Stimulated activated CD4-positive, alpha-beta T cell treated with anti-CD3 and anti-CD28 coated beads, Interleukin-2, amount 100 ng/mL, for 24 hours (primary cell): ENCODE results near the gene PPP1R12B.
"Not testable (repeated sequence)": the region's sequence is repeated elsewhere in the genome, so short reads cannot be mapped to it uniquely, and the experiment has no call there.

Experiments used
- DNase-seq, 2 donors: peaks; one replicate each; pipeline ENCODE4 v3.0.0-alpha.2; 2020

PPP1R12B gene

DNA sequence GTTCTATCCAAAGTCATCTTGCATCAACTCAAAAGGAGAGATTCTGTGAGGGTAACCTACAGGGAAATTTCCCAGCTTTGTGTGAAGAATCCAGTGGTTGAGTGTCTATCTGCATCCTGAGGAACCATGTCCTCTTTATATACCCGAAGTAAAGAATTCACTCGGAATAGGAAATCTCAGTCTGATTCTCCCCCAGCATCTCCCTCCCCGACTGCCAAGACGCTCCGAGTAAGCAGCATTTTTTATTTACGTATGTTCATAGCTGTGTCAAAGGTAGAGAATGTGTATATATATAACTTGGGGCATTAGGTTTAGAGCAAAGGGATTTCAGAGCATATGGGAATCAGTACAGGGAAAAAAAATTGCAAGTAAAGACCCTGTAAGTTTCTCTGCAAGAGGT, 191.5 kb downstream of the PPP1R12B start:
- no peak for DNase-seq

DNA sequence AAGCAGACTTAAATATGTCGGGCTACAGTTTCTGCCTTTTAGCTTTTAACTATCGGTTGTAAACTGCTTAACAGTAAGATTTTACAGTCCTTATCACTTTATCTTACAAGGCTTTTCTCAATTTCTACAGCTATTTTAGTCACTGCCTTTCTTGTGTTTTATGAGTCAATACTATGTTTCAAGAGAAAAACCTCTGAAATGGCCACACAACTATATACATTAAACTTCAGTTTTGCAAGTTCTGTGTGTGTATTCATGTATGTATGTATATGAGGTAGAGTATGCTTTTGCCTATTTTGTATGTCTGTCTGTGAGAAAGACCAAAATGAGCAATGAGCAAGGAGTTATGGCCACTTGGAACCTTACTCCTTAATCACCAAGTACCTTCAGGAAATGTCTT, 191.9 kb downstream of the PPP1R12B start:
- no peak for DNase-seq

DNA sequence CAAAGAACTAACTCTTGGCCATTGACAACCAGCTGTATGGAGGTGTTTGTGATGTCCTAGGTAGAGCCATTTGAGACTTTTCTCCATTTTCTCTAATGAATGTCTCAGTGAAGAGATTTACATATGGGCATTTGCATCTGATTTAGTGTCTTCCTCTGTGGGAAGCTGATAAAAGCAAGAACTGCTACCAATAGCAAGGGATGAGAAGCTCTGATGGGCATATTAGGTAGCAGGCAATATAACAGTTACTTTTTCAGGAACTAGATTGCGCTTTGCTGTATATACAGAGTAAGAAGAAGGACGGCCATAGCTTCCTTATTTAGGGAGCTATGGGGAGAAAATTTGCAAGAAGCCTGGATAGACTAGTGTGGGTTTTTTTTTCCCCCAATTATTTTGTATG, 192.4 kb downstream of the PPP1R12B start:
- DNase-seq = not testable (repeated sequence)

DNA sequence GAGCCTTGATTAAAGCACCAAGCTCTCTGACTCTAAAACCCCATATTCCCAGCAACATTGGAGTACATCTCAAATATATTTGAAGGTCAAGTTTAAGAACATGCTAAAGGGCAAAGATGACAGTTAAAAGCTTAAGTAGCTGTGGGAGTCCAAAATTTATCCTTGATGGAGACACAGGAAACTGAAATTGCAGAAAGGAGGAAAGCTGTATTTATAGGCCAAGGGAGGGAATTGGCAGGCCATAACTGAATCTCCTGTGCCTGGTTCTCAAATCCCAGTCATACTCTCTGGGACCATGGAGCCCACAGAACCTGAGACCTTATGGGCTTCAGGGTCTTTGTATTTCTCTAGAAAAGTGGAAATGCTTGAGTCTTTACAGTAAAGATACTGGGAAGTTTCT, 193.9 kb downstream of the PPP1R12B start:
- DNase-seq = not testable (repeated sequence)

DNA sequence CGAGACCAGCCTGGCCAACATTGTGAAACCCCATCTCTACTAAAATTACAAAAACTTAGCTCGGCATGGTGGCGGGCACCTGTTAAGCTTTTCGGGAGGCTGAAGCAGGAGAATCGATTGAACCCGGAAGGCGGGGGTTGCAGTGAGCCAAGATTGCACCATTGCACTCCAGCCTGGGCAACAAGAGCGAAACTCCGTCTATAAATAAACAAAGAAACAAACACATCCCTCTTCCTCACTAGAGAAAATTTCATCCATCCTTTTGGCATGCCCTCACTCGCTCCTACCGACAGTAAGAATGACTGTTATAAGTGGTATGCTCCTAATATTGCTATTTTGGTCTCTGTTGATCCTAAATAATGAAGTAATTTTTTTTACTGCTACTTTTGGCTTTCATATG, 195.0 kb downstream of the PPP1R12B start:
- not testable (repeated sequence) for DNase-seq

DNA sequence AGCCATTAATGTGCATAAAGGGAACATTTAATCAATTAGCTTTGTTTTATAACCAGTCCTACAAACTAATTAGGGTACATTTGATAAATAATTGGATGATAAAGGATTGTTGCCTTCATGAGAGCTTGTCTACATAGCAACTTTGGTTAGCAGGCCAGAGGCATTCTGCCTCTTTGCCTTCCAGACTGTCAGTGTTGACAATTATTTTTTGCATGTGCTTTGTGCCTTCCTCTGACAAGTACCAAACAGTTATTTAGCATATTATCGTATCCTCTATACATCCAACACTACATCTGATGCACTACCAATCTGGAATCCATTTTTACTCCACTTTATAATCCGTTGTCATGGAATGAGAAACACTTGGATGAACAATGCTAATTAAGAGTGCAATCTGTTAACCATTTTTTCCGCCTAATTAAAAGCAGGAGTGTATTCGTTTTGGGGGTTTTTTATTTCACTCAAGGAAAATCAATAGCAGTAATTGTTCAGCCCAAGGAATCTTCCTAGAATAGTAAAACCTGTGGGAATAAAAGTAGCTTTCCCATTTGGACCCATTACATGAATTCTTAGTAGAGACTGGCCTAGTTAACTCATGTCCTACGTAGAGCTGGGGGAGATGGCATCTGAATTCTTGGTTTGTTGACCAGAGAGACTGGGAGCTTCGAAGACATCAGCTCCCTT, 196.4 kb downstream of the PPP1R12B start:
- not testable (repeated sequence) for DNase-seq

DNA sequence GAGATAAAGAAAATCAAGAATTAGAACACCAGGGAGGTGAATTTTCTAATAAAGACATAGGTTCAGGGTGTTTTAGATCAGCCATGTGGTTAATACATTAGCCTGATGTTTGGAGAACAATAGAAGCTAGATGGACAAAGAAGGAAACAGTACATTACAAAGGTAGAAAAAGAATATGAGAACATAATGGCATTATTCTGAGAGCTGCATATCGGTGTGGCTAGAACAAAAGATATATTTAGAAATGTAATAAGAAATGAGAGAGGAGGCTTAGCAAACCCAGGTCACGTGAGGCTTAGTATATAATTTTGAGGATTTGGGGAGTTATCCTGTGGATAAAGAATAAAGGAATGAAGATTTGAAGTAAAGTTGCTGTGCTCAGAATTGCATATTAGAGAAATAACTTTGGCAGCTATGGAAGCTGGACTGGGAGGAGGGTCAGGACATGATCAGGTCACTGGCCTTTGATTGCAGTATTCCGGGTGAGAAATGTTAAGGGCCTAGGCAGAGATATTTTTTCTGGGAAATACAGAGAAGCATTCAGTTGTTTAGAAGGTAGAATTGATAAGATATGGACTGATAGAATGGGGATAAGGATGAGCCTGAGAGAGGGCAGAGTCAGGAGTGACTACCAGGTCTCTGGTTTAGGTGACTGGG, 197.3 kb downstream of the PPP1R12B start:
- DNase-seq = not testable (repeated sequence)

DNA sequence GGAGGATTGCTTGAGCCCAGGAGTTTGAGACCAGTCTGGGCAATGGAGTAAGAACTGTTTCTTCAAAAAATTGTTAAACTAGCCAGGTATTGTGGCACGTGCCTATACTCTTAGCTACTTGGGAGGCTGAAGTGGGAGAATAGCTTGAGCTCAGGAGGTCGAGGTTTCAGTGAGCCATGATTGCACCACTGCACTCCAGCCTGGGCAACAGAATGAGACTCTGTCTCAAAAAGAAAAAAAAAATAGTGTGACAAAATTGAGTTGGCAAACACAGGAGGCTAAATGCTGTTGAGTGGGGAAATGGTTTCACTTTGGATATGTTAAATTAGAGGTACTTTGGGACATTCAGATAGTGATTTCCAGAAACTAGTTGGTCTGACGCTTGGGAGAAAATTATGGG, 197.9 kb downstream of the PPP1R12B start:
- not testable (repeated sequence) for DNase-seq

DNA sequence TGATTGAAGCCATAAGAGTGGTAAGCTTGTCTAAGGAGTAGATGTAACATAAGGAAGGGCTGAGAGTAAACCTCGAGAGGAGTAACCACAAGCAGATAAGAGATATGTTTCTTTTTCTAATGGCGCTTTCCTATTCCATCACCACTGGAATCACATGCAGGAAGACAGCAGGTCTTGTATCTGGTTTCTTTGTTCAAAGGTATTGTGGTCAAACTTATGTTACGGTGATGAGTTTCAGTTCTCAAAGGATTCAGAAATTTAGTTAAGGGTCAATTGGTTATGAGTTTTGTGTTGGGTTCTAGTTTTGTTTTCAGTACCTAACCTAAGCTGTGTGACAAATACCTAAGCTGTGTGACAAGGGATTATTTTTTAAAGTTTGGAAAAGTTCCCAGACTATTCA, 198.3 kb downstream of the PPP1R12B start:
- DNase-seq = not testable (repeated sequence)

DNA sequence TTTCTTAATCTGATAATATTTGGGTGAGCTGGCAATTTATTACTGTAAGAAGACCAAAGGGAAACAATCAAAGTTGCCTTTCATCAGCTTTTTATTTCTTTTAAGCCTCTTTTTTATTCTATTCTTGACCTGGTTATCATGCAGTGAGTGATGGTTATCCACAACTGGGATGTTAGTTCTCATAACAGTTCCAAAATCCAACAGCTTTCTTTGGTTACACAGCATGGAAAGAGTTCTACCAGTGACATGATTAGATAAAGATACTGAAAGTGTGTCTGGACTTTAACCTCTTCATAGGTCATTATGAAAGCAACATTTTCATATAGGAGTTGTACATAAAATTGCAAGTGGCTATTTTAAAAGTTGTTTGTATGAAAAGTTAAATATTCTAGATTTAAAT, 198.7 kb downstream of the PPP1R12B start:
- no peak for DNase-seq

DNA sequence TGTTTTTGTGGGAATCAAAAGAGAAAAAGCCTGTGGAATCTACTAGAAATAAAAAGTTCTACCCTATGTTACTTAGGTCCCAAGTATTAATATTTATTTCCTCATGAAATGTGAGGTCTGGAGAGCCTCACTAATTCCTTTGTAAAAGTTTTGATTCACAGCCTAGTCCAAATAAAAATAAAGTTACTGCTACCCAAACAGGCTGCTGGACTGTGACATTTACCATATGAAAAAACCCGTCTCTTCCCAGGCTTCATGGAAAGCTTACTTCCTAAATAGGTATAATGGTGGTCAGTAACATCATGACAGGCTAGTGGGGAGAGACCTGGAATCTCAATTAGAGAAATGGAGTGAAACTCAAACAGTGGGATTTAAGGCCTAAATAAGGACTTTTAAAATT, 201.6 kb downstream of the PPP1R12B start:
- DNase-seq = not testable (repeated sequence)

DNA sequence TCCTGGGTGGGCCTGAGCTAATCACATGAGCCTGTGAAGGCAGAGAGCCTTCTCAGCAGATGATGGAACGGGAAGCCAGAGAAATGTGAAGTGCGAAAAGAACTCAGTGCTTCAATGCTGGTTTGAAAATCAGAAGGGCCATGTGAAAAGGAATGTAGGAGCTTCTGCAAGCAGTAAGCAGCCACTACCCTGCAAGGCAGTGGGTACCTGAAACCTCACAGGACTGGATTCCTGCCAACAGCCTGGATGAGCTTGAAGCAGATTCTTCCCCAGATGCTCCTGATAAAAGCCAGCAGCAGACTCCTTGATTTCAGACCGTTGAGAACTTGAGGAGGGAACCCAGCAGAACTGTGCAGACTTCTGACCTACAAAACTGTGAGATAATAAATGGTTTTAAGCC, 203.2 kb downstream of the PPP1R12B start:
- no peak for DNase-seq

DNA sequence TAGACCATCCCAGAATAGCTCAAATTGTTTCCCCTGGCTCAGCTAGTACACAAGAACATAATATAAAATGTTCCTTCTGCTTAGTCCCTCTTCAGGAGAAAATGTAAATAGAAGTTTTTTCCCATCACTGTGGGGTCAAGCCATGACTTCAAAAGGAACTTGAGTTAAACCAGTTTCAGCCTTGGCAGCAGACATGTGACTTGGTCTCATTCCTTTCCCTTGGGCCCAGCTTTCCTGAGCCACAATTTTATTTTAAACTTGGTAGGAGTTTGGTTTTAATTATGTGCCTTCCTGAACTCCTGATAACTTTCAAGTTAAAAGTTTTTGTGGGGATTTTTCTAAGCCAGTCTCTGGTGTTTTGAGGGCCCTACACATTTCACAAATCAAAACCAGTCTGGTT, 204.1 kb downstream of the PPP1R12B start:
- not testable (repeated sequence) for DNase-seq

DNA sequence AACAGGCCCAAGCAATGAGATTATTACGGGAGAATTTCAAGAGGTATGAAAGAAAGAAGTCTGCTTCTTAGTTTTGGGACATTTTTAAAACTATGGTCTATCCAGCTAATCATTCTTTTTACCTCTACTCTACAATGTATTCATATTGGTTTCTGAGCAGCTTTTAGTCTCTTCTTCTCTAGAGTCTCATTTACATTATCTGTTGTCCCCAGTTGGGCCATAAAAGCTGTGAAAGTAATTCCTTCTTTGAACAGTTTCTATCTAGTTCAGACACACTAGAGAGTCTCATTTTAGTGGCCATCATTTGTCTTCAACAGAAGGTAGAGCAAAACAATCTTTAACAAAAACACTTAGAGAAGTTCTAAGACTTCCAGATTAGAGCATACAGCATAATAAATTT, 204.6 kb downstream of the PPP1R12B start:
- DNase-seq = not testable (repeated sequence)

DNA sequence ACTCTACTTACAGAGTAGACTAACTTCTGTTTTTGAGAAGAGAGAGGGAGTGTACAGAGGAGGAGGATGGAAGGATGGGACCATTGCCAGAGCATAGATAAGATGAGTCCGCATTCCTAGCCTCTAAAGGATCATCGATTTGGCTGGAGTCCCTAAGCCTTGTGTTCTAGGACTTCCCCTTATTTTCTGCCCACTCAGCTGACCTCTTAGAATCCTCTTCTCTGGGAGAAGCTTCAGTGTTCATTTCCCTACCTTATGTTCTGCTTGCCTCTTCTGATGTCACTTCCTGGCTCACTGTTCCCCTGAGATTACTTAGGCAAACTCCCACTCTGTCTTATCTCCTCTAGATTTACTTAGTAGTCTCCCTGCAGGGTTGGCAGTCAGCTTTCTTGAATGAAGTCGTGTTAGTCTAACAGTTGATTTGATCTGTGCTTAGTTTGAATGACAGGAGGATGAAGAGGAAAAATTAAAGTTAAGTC, 205.1 kb downstream of the PPP1R12B start:
- no peak for DNase-seq

DNA sequence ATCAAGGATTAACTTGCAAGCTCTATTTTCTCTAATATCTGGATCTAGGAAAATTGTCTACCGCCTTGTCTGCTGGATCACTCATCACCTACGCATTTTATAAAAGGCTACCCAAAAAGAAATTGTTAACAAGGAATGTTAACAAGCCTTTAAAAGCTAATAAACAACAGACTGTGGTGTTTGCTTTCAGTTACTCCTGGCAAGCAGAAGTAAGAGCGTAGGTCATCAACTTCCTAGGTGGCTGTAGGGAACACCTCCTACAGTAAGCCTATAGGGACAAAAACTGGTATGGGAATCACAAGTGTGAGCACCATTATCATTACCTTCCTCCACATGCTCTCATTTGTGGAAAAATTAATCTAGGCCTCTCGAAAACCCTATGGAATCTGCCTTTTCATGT, 206.1 kb downstream of the PPP1R12B start:
- DNase-seq = not testable (repeated sequence)

DNA sequence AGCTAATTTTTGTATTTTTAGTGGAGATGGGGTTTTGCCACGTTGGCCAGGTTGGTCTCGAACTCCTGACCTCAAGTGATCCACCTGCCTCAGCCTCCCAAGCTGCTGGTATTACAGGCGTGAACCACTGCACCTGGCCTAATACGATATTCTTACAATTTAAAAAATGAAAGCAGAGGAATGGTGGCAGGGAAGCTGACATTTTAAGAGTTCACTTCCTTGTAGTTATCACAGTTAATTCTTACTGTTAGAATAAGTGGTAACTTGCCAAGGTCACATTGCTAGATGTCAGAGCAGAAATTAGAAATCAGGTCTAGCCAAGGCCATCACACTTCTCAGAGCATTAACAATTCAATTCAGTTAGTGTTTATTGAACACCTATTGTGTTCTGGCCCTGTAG, 207.5 kb downstream of the PPP1R12B start:
- not testable (repeated sequence) for DNase-seq

DNA sequence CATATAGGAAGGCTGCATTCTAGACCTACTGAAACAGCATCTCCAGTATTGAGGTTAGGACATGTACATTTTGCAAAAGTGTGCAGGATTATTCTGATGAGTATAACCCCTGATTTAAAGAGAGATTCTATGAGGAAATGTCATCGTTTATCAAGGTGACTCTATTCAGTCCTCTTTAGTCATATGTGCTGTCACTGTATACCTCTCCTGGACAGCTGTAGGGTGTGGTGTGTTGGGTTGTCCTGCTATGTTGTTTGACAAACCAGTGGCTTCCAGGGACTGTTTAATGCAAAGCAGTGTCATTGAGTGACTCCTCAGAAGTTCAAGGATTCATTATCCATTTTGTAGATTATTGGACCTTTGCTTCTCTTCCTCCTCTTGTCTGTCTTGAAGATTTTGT, 209.2 kb downstream of the PPP1R12B start:
- not testable (repeated sequence) for DNase-seq

DNA sequence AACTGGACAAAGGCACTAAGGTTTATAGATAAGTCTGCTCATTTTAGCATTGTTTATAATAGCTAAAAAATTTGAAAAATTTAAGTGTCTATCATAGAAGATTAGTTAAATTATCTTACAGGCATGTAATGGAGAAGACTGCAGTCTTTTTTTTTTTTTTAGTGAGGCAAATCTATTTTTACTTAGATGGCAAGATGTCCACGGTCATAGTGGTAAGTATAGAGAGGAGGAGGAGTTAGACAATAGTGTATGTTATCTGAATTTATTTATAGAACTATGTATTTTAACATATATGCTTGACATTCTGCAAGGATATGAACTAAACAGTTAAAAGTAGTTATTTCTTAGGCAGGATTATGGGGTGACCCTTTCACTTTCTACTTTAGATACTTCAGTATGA, 212.7 kb downstream of the PPP1R12B start:
- DNase-seq = no peak

DNA sequence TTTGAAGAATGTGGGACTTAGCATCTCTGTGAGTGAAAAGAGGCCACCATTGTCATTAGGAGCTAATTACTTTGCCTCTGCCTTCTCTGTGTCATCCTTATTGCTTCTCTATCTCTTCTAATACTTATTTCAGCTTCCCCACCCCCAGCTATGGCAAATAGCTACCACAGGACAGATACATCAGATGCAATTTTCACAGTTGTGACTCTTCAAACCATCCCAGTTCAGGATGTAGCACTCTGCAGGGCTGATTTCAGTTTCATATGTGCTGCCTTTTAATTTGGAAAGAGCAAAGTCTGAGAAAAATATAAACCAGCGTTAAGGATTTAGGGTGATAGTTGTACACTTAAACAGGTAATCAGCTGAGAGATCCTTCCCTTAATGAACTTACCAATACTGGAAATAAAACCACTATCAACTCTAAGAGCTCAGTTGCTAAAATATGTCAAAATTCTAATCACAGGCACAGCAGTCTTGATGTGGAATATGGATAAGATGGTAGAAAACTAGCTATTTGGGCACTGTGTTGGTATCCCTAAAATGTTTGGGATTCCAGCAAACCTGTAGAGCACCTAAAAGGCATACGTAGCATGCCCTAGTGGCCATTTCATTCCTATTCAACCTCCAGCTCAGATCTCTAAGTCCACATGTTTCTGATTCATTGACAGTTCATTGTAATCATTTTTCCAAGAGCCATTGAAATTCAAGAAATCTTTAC, 213.4 kb downstream of the PPP1R12B start:
- no peak for DNase-seq

DNA sequence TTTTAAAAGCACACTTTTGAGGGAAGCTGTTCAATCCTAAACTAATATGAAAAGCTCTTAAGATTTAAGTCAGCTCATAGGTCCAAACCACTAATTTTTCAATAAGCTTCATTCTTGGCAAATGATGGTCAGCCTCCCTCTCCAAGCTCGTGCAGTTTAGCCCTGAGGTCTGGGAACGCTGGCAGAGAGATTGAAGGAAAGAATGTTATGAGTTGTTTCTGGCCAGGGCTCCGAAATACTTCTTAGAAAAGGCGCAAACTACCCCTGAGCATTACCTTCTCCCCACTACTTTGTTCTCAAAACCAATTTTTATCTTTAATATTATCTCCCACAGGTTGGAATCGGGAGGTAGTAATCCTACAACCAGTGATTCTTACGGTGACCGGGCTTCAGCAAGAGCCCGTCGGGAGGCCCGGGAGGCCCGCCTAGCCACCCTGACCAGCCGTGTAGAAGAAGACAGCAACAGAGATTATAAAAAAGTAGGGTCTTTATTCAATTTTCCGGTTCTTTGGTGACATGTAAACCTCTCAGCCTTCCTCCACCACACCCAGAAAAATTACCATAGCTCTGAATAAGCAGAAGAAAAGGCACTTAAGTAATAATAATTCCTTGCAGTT, 214.1 kb downstream of the PPP1R12B start:
- no peak for DNase-seq

DNA sequence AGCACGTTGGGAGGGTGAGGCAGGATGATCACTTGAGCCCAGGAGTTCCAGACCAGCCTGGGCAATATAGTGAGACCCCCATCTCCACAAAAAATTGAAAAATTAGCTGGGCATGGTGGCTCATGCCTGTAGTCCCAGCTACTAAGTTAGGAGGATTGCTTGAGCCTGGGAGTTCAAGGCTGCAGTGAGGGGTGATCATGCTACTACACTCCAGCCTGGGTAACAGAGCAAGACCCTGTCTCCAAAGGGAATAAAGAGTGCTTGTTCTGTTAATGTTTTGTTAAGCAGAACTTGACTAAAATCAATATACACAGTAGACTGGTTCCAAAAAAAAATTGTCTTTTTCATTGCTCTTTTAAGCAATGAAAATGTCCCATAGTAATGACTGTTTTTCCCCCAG, 215.3 kb downstream of the PPP1R12B start:
- DNase-seq = no peak

DNA sequence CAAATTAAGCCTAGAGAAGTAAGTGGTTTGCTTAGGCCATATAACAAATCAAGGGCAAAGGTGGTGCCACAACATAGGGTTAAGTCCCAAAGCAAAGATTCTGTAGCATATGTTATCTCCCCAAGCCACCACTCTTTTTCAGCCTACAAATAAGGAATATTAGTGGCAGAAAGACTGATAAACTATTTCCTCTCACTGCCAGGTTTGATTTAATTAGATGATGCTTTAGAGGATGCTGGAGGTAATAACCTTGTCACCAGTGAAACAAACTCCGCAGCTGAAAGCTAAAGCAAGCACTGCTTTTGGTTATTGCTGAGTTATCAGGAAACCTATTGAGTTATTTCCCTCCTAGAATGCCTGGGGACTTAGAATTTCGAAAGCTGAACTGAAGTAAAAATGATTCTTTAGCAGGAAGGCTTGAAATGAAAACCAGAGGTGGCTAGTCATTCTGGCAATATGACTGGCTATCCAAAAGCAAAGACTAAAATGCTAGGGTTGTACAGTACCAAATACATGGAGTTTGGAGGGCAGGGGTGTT, 216.5 kb downstream of the PPP1R12B start:
- DNase-seq = no peak
